Activated CD4-positive, alpha-beta memory T cell treated with anti-CD3 and anti-CD28 coated beads for 36 hours (primary cell): ENCODE measurements around the gene TSPAN11. TPM values are rescaled to one million over a fixed set of nuclear protein-coding genes. Genes with fewer than 3 reads are reported as not detected.

Experiments
- CTCF ChIA-PET: fragments of 350-600 bp; sonication (Branson Sonifier 250); formaldehyde crosslinking; loops from one replicate; lab custom pipeline; 2021; ENCODE audit warnings: antibody characterized with exemption, inconsistent platforms; lab: Charles Lee
- POLR2A ChIA-PET: fragments of 350-600 bp; sonication (Branson Sonifier 250); formaldehyde crosslinking; loops from one replicate; lab custom pipeline; 2021; ENCODE audit warnings: antibody characterized with exemption; lab: Charles Lee
- DNase-seq: peaks from one replicate; pipeline ENCODE4 v3.0.0-alpha.2; 2020
- H3K27ac Mint-ChIP-seq: one replicate; pipeline ENCODE4 v1.8.0; 2021; ENCODE audit warnings: mixed read lengths
- H3K27me3 Mint-ChIP-seq: one replicate; pipeline ENCODE4 v1.8.0; 2021; ENCODE audit warnings: mixed read lengths
- H3K36me3 Mint-ChIP-seq: one replicate; pipeline ENCODE4 v1.8.0; 2021; ENCODE audit warnings: mixed read lengths
- H3K4me1 Mint-ChIP-seq: one replicate; pipeline ENCODE4 v1.8.0; 2021; ENCODE audit warnings: low read depth, mixed read lengths
- H3K4me3 Mint-ChIP-seq: one replicate; pipeline ENCODE4 v1.8.0; 2021; ENCODE audit warnings: mild to moderate bottlenecking, mixed read lengths
- H3K9me3 Mint-ChIP-seq: one replicate; pipeline ENCODE4 v1.8.0; 2021; ENCODE audit warnings: mixed read lengths
- intact Hi-C: fragments of 100-400 bp; cut with micrococcal nuclease; formaldehyde crosslinking; loops from one replicate; pipeline ENCODE4 v1.15.1; 2023
- total RNA-seq, 2 experiments: library from RNA; stranded (reverse); gene quantifications; one replicate each; pipeline ENCODE4 v1.2.3, GENCODE V29; 2021

The TSPAN11 gene
- total RNA-seq, 2 experiments from 2014 or later = not detected

DNA sequence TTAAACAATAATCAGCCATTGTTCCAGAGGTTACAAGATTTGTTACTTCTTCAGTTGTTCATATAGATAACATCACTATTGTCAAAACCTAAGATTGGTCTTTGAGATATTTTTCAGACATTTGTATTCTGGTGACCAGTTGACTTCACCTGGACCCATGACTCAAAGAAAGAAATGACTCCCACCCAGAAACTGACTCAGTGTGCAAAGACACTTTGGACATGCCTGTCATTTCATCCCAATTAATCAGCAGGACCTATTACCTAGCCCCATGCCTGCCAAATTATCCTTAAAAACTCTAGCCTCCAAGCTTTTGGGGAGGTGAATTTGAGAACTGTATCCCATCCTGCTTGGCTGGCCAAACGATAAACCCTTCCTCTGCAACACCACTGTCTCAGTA, 27.7 kb upstream of the TSPAN11 start:
- POLR2A ChIA-PET = no interaction called here
- intact Hi-C loops = no loop called here
- peaks cover 21% of the 10 kb centered on the region for H3K27me3 Mint-ChIP-seq
- no peaks in the 10 kb centered on the region for H3K36me3 Mint-ChIP-seq
- CTCF ChIA-PET = no interaction called here
- H3K27ac Mint-ChIP-seq = no peak overlapping the region
- H3K4me3 Mint-ChIP-seq = no peak overlapping the region
- no peak for DNase-seq
- H3K4me1 Mint-ChIP-seq = no peaks in the 10 kb centered on the region
- H3K9me3 Mint-ChIP-seq = no peaks in the 10 kb centered on the region

DNA sequence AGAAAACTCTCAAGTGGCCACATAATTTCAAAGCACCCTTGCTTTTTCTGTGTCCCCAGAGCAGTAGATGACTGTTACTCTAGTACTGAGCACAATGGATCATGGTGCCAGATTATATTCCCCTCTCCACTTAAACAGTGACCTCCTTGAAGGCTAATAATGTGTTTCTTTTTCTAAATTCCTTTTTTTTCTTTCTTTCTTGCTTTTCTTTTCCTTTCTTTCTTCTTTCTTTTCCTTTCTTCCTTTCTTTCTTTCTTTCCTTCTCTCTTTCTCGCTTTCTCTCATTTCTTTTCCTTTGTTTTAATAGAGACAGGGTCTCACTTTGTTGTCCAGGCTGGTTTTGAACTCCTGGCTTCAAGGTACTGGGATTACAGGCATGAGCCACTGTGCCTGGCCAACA, 26.2 kb upstream of the TSPAN11 start:
- H3K27ac Mint-ChIP-seq = no peak overlapping the region
- DNase-seq = no peak
- ChIA-PET POLR2A (no interaction called here), CTCF (no interaction called here)
- no peaks in the 10 kb centered on the region for H3K36me3 Mint-ChIP-seq
- no peaks in the 10 kb centered on the region for H3K4me1 Mint-ChIP-seq
- intact Hi-C loops = no loop called here
- H3K4me3 Mint-ChIP-seq = no peak overlapping the region
- H3K9me3 Mint-ChIP-seq = no peaks in the 10 kb centered on the region
- peaks cover 16% of the 10 kb centered on the region for H3K27me3 Mint-ChIP-seq

GRCh38 chr12:30902001-30902400, 24.5 kb upstream of the TSPAN11 start:
- no peak overlapping the region for H3K4me3 Mint-ChIP-seq
- H3K4me1 Mint-ChIP-seq = no peaks in the 10 kb centered on the region
- intact Hi-C loops = no loop called here
- ChIA-PET POLR2A (no interaction called here), CTCF (no interaction called here)
- no peak for DNase-seq
- H3K27ac Mint-ChIP-seq = no peak overlapping the region
- peaks cover 13% of the 10 kb centered on the region for H3K27me3 Mint-ChIP-seq
- no peaks in the 10 kb centered on the region for H3K9me3 Mint-ChIP-seq
- H3K36me3 Mint-ChIP-seq = no peaks in the 10 kb centered on the region

DNA sequence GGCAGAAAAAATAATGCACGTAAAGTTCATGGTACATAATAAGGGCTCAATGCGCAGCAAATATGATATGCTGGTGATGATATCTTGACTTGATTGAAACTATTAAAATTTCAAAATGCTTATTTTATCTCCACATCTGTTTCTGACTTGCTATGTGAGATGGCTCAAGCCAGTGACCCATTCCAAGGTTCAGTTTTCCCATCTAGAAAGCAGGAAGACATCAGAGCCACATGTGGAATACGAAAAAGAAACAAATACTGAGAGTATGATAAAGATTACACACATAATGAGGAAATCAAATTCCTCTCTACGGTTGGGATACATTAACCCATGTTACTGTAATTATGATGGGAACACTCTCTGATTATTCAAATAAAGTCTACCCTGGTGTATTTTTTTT, 24.0 kb upstream of the TSPAN11 start:
- H3K27ac Mint-ChIP-seq = no peak overlapping the region
- CTCF ChIA-PET = no interaction called here
- intact Hi-C loops = no loop called here
- H3K4me3 Mint-ChIP-seq = no peak overlapping the region
- H3K27me3 Mint-ChIP-seq = peaks cover 10% of the 10 kb centered on the region
- DNase-seq = no peak
- no peaks in the 10 kb centered on the region for H3K36me3 Mint-ChIP-seq
- no peaks in the 10 kb centered on the region for H3K4me1 Mint-ChIP-seq
- POLR2A ChIA-PET = no interaction called here
- H3K9me3 Mint-ChIP-seq = no peaks in the 10 kb centered on the region

DNA sequence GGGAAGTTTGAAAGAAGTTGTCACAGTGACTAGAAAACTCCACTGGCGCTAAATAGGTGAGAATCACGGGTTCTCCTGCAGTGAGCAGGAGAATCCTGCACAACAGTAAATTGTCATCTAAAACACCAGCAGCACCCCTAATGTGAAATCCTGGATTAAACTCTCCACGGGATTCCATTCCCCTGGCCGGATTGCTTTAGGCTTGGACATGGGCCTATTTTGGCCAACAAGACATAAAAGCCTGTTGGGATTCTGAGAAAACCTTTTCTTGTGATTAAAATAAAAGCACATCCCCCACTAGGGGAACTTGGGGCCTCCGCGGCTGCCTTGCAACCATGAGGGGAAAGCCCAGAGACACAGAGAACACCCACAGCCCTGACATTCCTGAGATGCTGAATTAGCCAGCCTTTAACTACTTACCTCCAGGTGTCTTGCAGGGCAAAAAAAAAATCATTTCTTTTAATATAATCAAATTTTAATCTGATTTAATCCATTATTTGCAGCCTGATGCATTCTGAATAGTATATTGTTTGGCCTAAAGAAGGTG, 21.0 kb upstream of the TSPAN11 start:
- CTCF ChIA-PET = no interaction called here

DNA sequence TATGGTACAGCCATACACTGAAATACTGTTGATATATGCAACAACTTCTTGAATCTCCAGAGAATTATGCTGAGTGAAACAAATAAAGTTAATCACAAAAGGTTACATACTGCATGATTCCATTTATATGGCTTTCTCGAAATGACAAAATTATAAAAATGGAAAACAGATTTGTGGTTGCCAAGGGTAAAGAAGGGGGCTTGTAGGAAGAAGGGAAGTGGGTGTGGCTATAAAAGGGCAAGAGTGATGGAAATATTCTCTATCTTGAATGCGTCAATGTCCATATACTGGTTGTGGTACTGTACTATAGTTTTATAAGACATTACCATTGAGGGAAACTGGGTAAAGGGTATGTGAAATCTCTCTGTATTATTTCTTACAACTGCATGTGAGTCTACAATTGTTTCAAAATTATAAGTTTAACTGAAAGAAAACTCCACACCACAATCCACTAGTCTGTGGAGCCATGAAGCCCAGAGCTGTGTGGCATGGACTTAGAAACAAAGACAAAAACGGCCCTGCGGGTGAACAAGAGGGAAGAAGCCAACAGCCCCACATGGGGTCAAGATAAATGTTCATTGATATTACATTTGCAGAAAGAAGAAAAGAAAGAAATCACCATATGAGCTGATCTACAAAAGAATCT, 18.3 kb upstream of the TSPAN11 start:
- H3K36me3 Mint-ChIP-seq = no peaks in the 10 kb centered on the region
- H3K27me3 Mint-ChIP-seq = peaks cover 3% of the 10 kb centered on the region
- no peak for DNase-seq
- no peak overlapping the region for H3K4me3 Mint-ChIP-seq
- intact Hi-C loops = no loop called here
- no peak overlapping the region for H3K27ac Mint-ChIP-seq
- H3K9me3 Mint-ChIP-seq = no peaks in the 10 kb centered on the region
- ChIA-PET CTCF (no interaction called here), POLR2A (no interaction called here)
- H3K4me1 Mint-ChIP-seq = no peaks in the 10 kb centered on the region

More for the DNA sequence above, 21.0 kb upstream of the TSPAN11 start:
- Mint-ChIP-seq H3K4me3 (no peak overlapping the region), H3K9me3 (no peaks in the 10 kb centered on the region), H3K27ac (no peak overlapping the region), H3K27me3 (peaks cover 4% of the 10 kb centered on the region), H3K4me1 (no peaks in the 10 kb centered on the region), H3K36me3 (no peaks in the 10 kb centered on the region)
- POLR2A ChIA-PET = no interaction called here
- intact Hi-C loops = no loop called here
- DNase-seq = no peak

- Mint-ChIP-seq H3K27me3 (peaks cover 3% of the 10 kb centered on the region), H3K27ac (no peak overlapping the region), H3K9me3 (no peaks in the 10 kb centered on the region), H3K4me1 (no peaks in the 10 kb centered on the region), H3K4me3 (no peak overlapping the region), H3K36me3 (no peaks in the 10 kb centered on the region)
- CTCF ChIA-PET = no interaction called here
- POLR2A ChIA-PET = no interaction called here
- intact Hi-C loops = no loop called here
- DNase-seq = no peak
Measured at GRCh38 chr12:30908722-30909348, 17.7 kb upstream of the TSPAN11 start.

DNA sequence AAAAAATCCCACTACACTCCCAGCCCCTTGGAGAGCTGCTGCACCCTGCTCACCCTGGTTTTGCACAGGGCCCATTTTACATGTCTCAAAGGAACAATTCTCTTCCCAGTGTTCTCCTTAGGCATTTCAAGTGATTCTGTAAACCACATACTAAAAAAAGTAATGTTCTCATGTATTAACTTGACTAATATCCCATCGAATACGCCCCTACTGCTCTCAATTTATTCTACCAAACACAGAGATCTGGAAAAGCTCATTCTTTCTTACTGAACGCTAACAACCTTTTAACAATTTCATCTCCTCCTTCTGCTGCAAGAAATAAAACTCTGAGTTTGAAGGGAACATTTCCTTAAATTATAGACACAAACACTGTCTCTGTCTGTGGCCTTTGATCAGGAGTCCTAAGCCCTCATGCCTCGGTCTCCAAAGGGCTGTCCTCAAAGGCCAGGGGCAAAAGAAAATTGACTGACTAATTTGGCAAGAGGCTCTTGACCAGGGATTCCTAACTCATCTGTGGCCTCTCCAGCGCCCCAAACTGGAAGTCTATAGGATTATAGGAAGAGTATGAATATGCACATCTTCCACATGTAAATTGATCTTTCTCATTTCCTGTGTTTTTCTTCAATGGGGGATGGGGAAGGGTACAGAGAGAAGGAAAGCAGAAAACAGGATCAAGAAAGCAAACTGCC, 17.1 kb upstream of the TSPAN11 start:
- CTCF ChIA-PET = no interaction called here
- Mint-ChIP-seq H3K36me3 (no peaks in the 10 kb centered on the region), H3K4me3 (no peak overlapping the region), H3K4me1 (no peaks in the 10 kb centered on the region), H3K27ac (no peak overlapping the region), H3K9me3 (no peaks in the 10 kb centered on the region), H3K27me3 (peaks cover 3% of the 10 kb centered on the region)
- intact Hi-C loops = no loop called here
- POLR2A ChIA-PET = no interaction called here
- DNase-seq = no peak

- Mint-ChIP-seq H3K27ac (no peak overlapping the region), H3K4me3 (no peak overlapping the region), H3K9me3 (no peaks in the 10 kb centered on the region), H3K4me1 (no peaks in the 10 kb centered on the region), H3K27me3 (peaks cover 3% of the 10 kb centered on the region), H3K36me3 (no peaks in the 10 kb centered on the region)
- CTCF ChIA-PET = no interaction called here
- POLR2A ChIA-PET = no interaction called here
- no peak for DNase-seq
- intact Hi-C loops = no loop called here
Measured at GRCh38 chr12:30910038-30910350, 16.6 kb upstream of the TSPAN11 start.

- no peaks in the 10 kb centered on the region for H3K9me3 Mint-ChIP-seq
- no peak overlapping the region for H3K27ac Mint-ChIP-seq
- peaks cover 3% of the 10 kb centered on the region for H3K27me3 Mint-ChIP-seq
- DNase-seq = no peak
- H3K4me1 Mint-ChIP-seq = no peaks in the 10 kb centered on the region
- intact Hi-C loops = no loop called here
- POLR2A ChIA-PET = no interaction called here
- CTCF ChIA-PET = no interaction called here
- no peak overlapping the region for H3K4me3 Mint-ChIP-seq
- H3K36me3 Mint-ChIP-seq = no peaks in the 10 kb centered on the region
Measured at GRCh38 chr12:30911207-30911606, 15.3 kb upstream of the TSPAN11 start.

DNA sequence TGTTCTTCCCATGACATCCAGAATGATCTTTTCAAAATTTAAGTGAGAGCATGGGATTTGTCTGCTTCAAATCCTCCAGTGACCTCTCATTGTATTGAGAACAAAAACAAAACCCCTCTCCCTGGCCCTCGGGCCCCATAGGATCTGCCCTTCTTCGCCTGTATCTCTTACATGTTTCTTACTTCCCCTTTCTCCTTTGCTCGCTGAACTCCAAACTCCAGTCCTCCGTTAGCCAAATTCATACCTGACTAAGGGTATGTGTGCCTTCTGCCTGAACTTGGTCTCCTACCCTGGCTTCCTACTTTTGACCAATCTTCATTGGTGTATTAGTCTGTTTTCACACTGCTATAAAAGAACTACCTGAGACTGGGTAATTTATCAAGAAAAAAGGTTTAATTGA, 13.2 kb upstream of the TSPAN11 start:
- Mint-ChIP-seq H3K9me3 (no peaks in the 10 kb centered on the region), H3K36me3 (no peaks in the 10 kb centered on the region), H3K27me3 (no peaks in the 10 kb centered on the region), H3K4me1 (no peaks in the 10 kb centered on the region), H3K27ac (no peak overlapping the region), H3K4me3 (no peak overlapping the region)
- ChIA-PET POLR2A (no interaction called here), CTCF (no interaction called here)
- no peak for DNase-seq
- intact Hi-C loops = no loop called here

DNA sequence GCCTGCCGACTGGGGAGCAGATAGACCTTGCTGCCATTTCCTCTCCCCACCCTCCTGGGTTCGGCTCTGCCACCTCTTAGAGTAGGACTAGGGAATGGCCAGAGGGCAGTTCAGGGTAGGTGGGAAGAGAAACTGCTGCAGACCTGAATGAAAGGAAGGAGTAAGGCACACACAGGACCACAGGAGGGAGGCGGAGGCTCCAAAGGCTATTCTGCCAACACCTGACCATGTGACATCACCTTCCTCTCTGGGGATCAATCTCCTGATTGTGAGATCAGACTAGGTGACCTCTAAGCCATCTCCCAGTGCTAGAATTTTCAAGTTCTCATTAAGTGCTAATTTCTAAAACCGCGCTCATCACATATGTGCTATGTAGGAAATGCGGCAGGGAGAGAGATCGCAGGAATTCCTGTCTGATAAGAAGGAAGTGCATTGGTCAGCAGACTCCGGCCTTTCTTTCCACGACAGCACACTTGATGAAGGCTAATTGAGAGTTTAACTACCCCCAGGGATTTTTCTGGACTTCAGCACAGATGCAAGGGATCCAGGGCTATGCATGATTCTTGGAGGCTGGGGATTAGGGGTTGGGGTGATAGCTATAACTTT, 11.5 kb upstream of the TSPAN11 start:
- no peak overlapping the region for H3K27ac Mint-ChIP-seq
- ChIA-PET CTCF (no interaction called here), POLR2A (no interaction called here)
- H3K27me3 Mint-ChIP-seq = no peaks in the 10 kb centered on the region
- no peak for DNase-seq
- H3K4me1 Mint-ChIP-seq = no peaks in the 10 kb centered on the region
- intact Hi-C loops = no loop called here
- H3K4me3 Mint-ChIP-seq = no peak overlapping the region
- H3K36me3 Mint-ChIP-seq = no peaks in the 10 kb centered on the region
- no peaks in the 10 kb centered on the region for H3K9me3 Mint-ChIP-seq
